PC-3 (cell line): Measurements from ENCODE around the gene S100A14. TPM values are rescaled to one million over a fixed set of nuclear protein-coding genes. Genes with fewer than 3 reads are reported as not detected.
A peak's percentile ranks its signal among the peaks of the same experiment; 100 is the strongest.

Source experiments
- ATAC-seq: fragments of 200-7000 bp; cut with Tn5 transposase; 2 replicates; pipeline ENCODE4 v1.9.1; 2020; ENCODE audit warnings: mild to moderate bottlenecking, moderate library complexity
- BruUV-seq: library from RNA; stranded (reverse); fragments of 400-500 nt; replicated peaks from 2 replicates; lab custom pipeline; 2021; lab: Mats Ljungman, UMichigan
- CTCF ChIA-PET: fragments of 300-600 bp; sonication (Branson Sonifier 250); formaldehyde crosslinking; loops from one replicate; lab custom pipeline; 2022; ENCODE audit warnings: antibody characterized with exemption; lab: Charles Lee
- POLR2A ChIA-PET: fragments of 300-600 bp; sonication (Branson Sonifier 250); formaldehyde crosslinking; loops from one replicate; lab custom pipeline; 2022; ENCODE audit warnings: antibody characterized with exemption; ENCODE audit not compliant: unreplicated experiment; lab: Charles Lee
- DNase-seq: peaks from one replicate; pipeline ENCODE4 v3.0.0-alpha.2; 2015
- H2AFZ ChIP-seq: fragments of 300-600 bp; sonication (generic); 2 replicates; pipeline ENCODE4 v1.6.0; 2016; ENCODE audit warnings: antibody characterized with exemption, low read length
- H3F3A ChIP-seq: fragments of 300-600 bp; sonication (generic); one replicate; pipeline ENCODE4 v1.6.0; 2017; ENCODE audit warnings: antibody characterized with exemption, low read length, control low read depth, mild to moderate bottlenecking; ENCODE audit not compliant: unreplicated experiment
- H3K27ac ChIP-seq: fragments of 300-600 bp; sonication (generic); 2 replicates; pipeline ENCODE4 v1.5.1; 2016; ENCODE audit warnings: mild to moderate bottlenecking, low read length
- H3K27me3 ChIP-seq: fragments of 300-600 bp; sonication (generic); 2 replicates; pipeline ENCODE4 v1.6.1; 2016; ENCODE audit warnings: low read length, mixed read lengths
- H3K36me3 ChIP-seq: fragments of 300-600 bp; sonication (generic); 2 replicates; pipeline ENCODE4 v1.6.1; 2016; ENCODE audit warnings: low read depth, mixed run types, low read length, mixed read lengths
- H3K4me1 ChIP-seq: fragments of 300-600 bp; sonication (generic); 2 replicates; pipeline ENCODE4 v1.5.1; 2016; ENCODE audit warnings: low read length; ENCODE audit not compliant: insufficient read depth
- H3K4me2 ChIP-seq: fragments of 300-600 bp; sonication (generic); 2 replicates; pipeline ENCODE4 v1.6.0; 2016; ENCODE audit warnings: low read length
- H3K4me3 ChIP-seq: fragments of 300-600 bp; sonication (generic); 2 replicates; pipeline ENCODE4 v1.5.1; 2016; ENCODE audit warnings: mild to moderate bottlenecking, low read length, mixed read lengths
- H3K79me2 ChIP-seq: fragments of 300-600 bp; sonication (generic); 2 replicates; pipeline ENCODE4 v1.6.1; 2017; ENCODE audit warnings: low read length, mixed read lengths
- H3K9ac ChIP-seq: fragments of 300-600 bp; sonication (generic); 2 replicates; pipeline ENCODE4 v1.6.0; 2016; ENCODE audit warnings: mild to moderate bottlenecking, low read length
- H3K9me2 ChIP-seq: fragments of 300-600 bp; sonication (generic); replicated peaks from 2 replicates; pipeline ENCODE4 v1.6.1; 2016; ENCODE audit warnings: mixed run types, low read length, mixed read lengths
- H3K9me3 ChIP-seq: fragments of 300-600 bp; sonication (generic); 2 replicates; pipeline ENCODE4 v1.6.1; 2016; ENCODE audit warnings: low read length, mixed read lengths
- H4K20me1 ChIP-seq: fragments of 300-600 bp; sonication (generic); 2 replicates; pipeline ENCODE4 v1.6.1; 2016; ENCODE audit warnings: low read length, mixed read lengths
- CTCF ChIP-seq: fragments of 300-600 bp; sonication (generic); conservative IDR thresholded peaks from 2 replicates; pipeline ENCODE4 v1.5.1; 2017; ENCODE audit warnings: antibody characterized with exemption, low read depth, mild to moderate bottlenecking, low read length
- EZH2 ChIP-seq: fragments of 300-600 bp; sonication (generic); IDR thresholded peaks from one replicate; pipeline ENCODE4 v1.6.1; 2017; ENCODE audit warnings: antibody characterized with exemption, mild to moderate bottlenecking, low read length; ENCODE audit not compliant: unreplicated experiment
- EZH2phosphoT487 ChIP-seq: fragments of 300-600 bp; sonication (generic); IDR thresholded peaks from 2 replicates; pipeline ENCODE4 v1.6.1; 2018; ENCODE audit warnings: mild to moderate bottlenecking, antibody characterized with exemption, low read length, borderline replicate concordance
- intact Hi-C: fragments of 100-400 bp; cut with micrococcal nuclease; formaldehyde crosslinking; loops from 2 replicates; pipeline ENCODE4 v1.9.0; 2023
- total RNA-seq: library from RNA; depleted of rRNA; stranded (reverse); fragments of >200 nt; gene quantifications from 2 replicates; pipeline ENCODE4 v1.2.3, GENCODE V29; 2014

S100A14 gene
- total RNA-seq, 1 experiment from 2014 or later = 462 TPM

GRCh38 chr1:153610811-153611301, 5.3 kb downstream of the S100A14 start:
- intact Hi-C loops = no loop called here
- peak; percentile 17 for ATAC-seq

GRCh38 chr1:153610334-153610733, 5.8 kb downstream of the S100A14 start:
- Histone ChIP-seq H3K4me1 (peaks cover 63% of the 10 kb centered on the region), H3K4me2 (peak overlapping the region; percentile 95), H3K79me2 (peaks cover 82% of the 10 kb centered on the region), H3K9me3 (no peaks in the 10 kb centered on the region), H3K27ac (peak overlapping the region; percentile 100), H3K27me3 (no peaks in the 10 kb centered on the region), H2AFZ (no peak overlapping the region), H3F3A (peaks cover 27% of the 10 kb centered on the region), H3K4me3 (peak overlapping the region; percentile 68), H3K9me2 (no peaks in the 10 kb centered on the region), H3K36me3 (peaks cover 32% of the 10 kb centered on the region), H3K9ac (peak overlapping the region; percentile 97), H4K20me1 (no peaks in the 10 kb centered on the region)
- DNase-seq = peak; percentile 95
- no TSS peak for BruUV-seq
- POLR2A ChIA-PET = interaction anchor here (0.7 to 2.0 kb wide), 4 partner anchors 17 to 75 kb away, joined by 3 to 8 read pairs (median 7); partner anchors contain the start of genes CHTOP and S100A13
- TF ChIP-seq EZH2phosphoT487 = no peak
- TF ChIP-seq EZH2 = no peak
- TF ChIP-seq CTCF = no peak
- intact Hi-C loops = no loop called here
- CTCF ChIA-PET = interaction anchor here (0.9 to 2.5 kb wide), 2 partner anchors 17 to 38 kb away, joined by 4 to 9 read pairs; partner anchors contain the start of gene S100A13
- ATAC-seq = peak; percentile 16

More at GRCh38 chr1:153610811-153611301, 5.3 kb downstream of the S100A14 start:
- H3K27ac ChIP-seq = peak overlapping the region; percentile 100
- H3K9me3 ChIP-seq = no peaks in the 10 kb centered on the region
- no peaks in the 10 kb centered on the region for H4K20me1 ChIP-seq
- ChIA-PET CTCF (interaction anchor here (0.9 to 2.5 kb wide), 2 partner anchors 17 to 38 kb away, joined by 4 to 9 read pairs; partner anchors contain the start of gene S100A13), POLR2A (interaction anchor here (0.6 to 2.0 kb wide), 6 partner anchors 16 to 161 kb away, joined by 3 to 8 read pairs (median 6); partner anchors contain the start of genes CHTOP and S100A13)
- peak; percentile 94 for DNase-seq
- peaks cover 29% of the 10 kb centered on the region for H3K36me3 ChIP-seq
- H3K4me2 ChIP-seq = peak overlapping the region; percentile 95
- no TSS peak for BruUV-seq
- no peak overlapping the region for H2AFZ ChIP-seq
- H3K4me1 ChIP-seq = peaks cover 68% of the 10 kb centered on the region
- no peak for TF ChIP-seq CTCF
- TF ChIP-seq EZH2 = no peak
- no peak for TF ChIP-seq EZH2phosphoT487
- peak overlapping the region; percentile 97 for H3K9ac ChIP-seq
- H3K9me2 ChIP-seq = no peaks in the 10 kb centered on the region
- peaks cover 88% of the 10 kb centered on the region for H3K79me2 ChIP-seq
- H3K27me3 ChIP-seq = no peaks in the 10 kb centered on the region
- H3K4me3 ChIP-seq = peak overlapping the region; percentile 93
- H3F3A ChIP-seq = peaks cover 27% of the 10 kb centered on the region

- ChIA-PET CTCF (interaction anchor here (2.5 kb wide), 1 partner anchor 37 kb away, joined by 9 read pairs; no protein-coding TSS in a partner anchor), POLR2A (interaction anchor here (1.8 to 2.0 kb wide), 2 partner anchors 18 to 24 kb away, joined by 7 read pairs; partner anchors contain the start of genes CHTOP and S100A13)
- Histone ChIP-seq H3K27me3 (no peaks in the 10 kb centered on the region), H3K79me2 (peaks cover 75% of the 10 kb centered on the region), H3K9me2 (no peaks in the 10 kb centered on the region), H3F3A (peaks cover 27% of the 10 kb centered on the region), H3K4me2 (peak overlapping the region; percentile 95), H3K9ac (peak overlapping the region; percentile 97), H2AFZ (no peak overlapping the region), H3K27ac (peak overlapping the region; percentile 100), H3K4me1 (peaks cover 56% of the 10 kb centered on the region), H4K20me1 (no peaks in the 10 kb centered on the region), H3K9me3 (no peaks in the 10 kb centered on the region), H3K36me3 (peaks cover 38% of the 10 kb centered on the region), H3K4me3 (peak overlapping the region; percentile 68)
- intact Hi-C loops = loop anchor here (1.0 to 2.0 kb wide), 4 partner anchors 37 to 77 kb away; partner anchors contain the start of gene ILF2
- BruUV-seq = TSS peak; percentile 61
- no peak for TF ChIP-seq EZH2phosphoT487
- no peak for TF ChIP-seq EZH2
- TF ChIP-seq CTCF = no peak
- DNase-seq = no peak
- no peak for ATAC-seq
These were observed 6.6 kb downstream of the S100A14 start for GRCh38 chr1:153609585-153609907.
